Subcutaneous adipose tissue (tissue), 4 donors: Measurements from ENCODE around the gene HSF2. TPM values are rescaled to one million over a fixed set of nuclear protein-coding genes. Genes with fewer than 3 reads are reported as not detected.

ENCODE experiments used
- total RNA-seq, 4 donors: library from RNA; depleted of rRNA; stranded (reverse); fragments of >200 nt; gene quantifications; one replicate each; pipeline ENCODE4 v1.1.0, GENCODE V29; 2016
- TF ChIP-seq, protein P1 (sequence below): fragments of 450-650 bp; IDR thresholded peaks from one replicate; pipeline ENCODE4 v1.5.1; 2016; ENCODE audit warnings: low read depth, mild to moderate bottlenecking, control low read depth, antibody characterized with exemption, moderate library complexity

HSF2 gene
- total RNA-seq, 4 donors from 2014 or later, result 13.2 to 26.3 (median 15.5) TPM

DNA sequence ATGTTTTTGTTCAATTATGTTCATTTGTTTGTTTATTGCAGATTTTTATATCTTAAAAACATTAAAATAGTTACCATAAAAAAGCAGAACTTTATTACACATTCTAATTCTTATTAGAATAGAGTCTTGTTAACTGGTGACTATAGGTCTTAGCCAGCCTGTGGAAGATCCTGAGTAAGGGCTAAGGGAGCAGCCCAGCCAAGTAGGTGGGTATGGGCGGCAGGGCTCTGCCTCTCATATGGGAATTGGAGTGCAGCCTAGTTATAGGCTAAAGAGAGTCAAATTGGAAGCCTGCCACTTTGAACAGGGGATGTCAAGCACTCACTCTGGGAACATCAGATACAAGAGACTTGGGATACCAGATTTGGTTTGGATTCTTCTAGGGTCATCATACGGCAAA, 10.5 kb upstream of the HSF2 start:
- TF ChIP-seq, protein P1, sequence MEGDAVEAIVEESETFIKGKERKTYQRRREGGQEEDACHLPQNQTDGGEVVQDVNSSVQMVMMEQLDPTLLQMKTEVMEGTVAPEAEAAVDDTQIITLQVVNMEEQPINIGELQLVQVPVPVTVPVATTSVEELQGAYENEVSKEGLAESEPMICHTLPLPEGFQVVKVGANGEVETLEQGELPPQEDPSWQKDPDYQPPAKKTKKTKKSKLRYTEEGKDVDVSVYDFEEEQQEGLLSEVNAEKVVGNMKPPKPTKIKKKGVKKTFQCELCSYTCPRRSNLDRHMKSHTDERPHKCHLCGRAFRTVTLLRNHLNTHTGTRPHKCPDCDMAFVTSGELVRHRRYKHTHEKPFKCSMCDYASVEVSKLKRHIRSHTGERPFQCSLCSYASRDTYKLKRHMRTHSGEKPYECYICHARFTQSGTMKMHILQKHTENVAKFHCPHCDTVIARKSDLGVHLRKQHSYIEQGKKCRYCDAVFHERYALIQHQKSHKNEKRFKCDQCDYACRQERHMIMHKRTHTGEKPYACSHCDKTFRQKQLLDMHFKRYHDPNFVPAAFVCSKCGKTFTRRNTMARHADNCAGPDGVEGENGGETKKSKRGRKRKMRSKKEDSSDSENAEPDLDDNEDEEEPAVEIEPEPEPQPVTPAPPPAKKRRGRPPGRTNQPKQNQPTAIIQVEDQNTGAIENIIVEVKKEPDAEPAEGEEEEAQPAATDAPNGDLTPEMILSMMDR, result no peak

GRCh38 chr6:122389704-122390372, 9.6 kb upstream of the HSF2 start:
- TF ChIP-seq, protein P1, result no peak

DNA sequence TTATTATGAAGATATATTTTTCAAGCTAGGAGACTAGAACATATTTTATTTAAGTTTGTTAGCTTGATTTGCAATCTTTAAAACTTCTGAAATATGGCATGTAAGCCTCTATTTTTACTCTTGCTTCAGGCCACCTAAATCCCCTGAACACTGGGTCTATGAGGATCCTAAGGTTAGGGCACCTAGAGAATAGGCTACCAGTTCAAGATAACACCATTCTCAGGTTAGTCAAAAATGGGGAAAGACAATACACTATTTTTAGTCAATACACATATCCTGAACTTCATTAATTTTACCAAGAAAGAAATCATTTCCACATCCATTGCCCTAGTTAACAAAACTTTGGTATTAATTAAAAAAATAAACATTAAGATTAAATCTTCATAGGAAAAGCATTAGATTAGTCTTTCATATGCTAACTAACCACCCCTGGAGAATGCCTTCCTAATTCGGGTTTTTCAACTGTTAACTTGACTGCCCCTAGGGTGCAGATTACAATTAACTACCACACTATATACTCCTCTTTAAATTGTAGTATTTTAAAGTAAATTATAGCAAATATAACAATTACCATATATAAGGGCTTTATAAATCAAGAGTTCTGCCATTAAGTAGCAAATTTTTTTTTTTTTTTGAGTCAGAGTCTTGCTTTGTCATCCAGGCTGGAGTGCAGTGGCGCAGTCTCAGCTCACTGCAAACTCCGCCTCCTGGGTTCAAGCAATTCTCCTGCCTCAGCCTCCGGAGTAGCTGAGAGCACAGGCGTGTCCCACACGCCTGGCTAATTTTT, 6.7 kb upstream of the HSF2 start:
- TF ChIP-seq, protein P1, result no peak

- TF ChIP-seq, protein P1, result no peak
These were observed 6.0 kb upstream of the HSF2 start for GRCh38 chr6:122393351-122393896.

DNA sequence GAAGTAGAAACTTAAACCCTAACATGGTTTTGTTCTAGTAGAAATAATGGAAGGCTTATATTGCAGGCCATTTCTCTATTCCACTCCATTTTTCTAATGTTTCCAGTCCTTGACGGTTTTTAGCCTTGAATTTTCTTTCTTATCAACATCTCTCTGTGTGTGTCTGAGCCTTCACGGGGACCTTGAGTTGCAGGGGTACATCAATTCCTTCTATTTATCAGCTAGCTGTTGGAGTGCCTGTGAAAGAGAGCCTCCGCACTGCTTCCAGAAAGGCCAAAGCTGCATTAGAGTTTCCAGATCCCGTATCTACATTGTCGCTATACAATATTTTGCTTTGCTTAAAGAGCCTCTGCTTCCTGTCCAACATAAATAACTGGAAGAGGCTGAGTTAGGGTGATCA, 5.4 kb upstream of the HSF2 start:
- TF ChIP-seq, protein P1, result no peak

DNA sequence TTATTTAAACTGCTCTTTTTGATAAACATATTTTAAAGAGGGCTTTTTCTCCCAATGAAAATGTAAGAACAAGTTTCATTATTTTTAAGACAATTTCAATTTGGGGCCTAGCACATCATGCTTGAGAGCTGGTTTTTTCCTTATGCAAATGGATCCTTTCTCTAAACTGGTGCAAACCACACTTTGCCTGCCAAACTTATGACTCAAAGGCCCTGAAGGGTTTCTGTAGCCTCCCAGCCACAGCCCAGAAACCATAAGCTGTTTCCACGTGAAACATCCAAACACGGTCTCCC, 451 bp upstream of the HSF2 start:
- TF ChIP-seq, protein P1, result no peak

DNA sequence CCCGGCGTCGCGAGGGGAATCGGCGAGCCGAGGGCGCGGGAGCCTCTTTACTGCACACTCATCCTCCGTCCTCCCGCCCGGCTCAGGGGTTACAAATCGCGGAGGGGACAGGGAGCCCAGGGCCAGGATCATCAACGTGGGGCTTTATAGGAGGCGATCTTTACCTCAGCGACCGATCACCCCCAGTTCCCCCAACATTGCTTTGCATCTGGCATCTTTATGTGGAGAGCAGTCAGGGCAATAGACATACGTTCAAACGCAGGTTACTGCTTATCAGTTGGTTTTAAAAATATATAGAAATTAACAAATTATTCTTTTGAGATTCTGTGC, 634 bp downstream of the HSF2 start:
- TF ChIP-seq, protein P1, result no peak
